HG02571 (cell line): Measurements from ENCODE around the gene KAT2B.

Source experiments
- ATAC-seq: cut with Tn5 transposase; IDR thresholded peaks from one replicate; pipeline ENCODE4 v1.9.1; 2021; ENCODE audit warnings: mild to moderate bottlenecking, moderate library complexity; ENCODE audit not compliant: unreplicated experiment

Gene KAT2B

DNA sequence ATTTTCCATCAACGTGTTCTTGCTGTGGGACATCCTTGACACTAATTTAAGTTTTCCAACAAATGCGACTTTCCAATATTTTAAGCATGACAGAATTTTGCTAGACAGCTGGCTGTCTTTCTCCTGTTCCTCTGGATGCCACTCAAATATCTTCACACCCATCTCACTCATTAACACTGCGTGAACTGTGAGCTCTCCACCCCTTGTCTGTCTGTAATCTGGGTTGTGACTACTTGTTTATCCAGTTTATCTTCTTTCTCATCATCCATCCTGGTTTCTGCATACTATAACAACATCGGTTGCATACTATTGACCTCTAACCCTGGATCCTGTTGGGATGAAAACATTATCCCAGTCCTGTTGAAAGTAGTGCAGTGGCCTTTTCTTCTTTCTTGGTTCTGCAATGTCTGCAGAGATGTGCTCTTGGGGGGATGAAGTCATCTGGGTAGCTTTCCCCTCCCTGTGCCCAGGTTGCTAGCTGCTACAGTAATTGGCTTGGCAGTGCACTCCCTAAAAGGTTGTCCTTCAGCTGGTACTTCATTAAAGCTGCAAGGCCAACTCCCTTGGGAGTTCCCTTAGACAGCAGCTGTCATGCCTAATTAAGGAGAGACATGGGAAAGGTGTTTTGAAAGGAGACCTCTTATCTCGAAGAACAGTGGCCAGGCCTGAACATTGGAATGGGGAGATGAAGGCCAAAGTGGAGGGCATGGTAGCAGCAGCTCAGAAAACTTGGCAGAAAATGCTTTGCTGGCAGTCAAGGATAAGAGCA lies 24.7 kb downstream of the KAT2B start:
- no peak for ATAC-seq

- ATAC-seq: no peak
Observed at GRCh38 chr3:20066079-20066478, 25.8 kb downstream of the KAT2B start.

- no peak for ATAC-seq
Observed at GRCh38 chr3:20066850-20067617, 26.8 kb downstream of the KAT2B start.

- no peak for ATAC-seq
Observed at GRCh38 chr3:20068512-20069177, 28.4 kb downstream of the KAT2B start.

GRCh38 chr3:20069178-20069532 lies 28.9 kb downstream of the KAT2B start:
- no peak for ATAC-seq

GRCh38 chr3:20071175-20071574 lies 30.9 kb downstream of the KAT2B start:
- ATAC-seq: no peak

- no peak for ATAC-seq
Observed at GRCh38 chr3:20072422-20072821, 32.2 kb downstream of the KAT2B start.

GRCh38 chr3:20073068-20073467 lies 32.8 kb downstream of the KAT2B start:
- ATAC-seq: no peak

DNA sequence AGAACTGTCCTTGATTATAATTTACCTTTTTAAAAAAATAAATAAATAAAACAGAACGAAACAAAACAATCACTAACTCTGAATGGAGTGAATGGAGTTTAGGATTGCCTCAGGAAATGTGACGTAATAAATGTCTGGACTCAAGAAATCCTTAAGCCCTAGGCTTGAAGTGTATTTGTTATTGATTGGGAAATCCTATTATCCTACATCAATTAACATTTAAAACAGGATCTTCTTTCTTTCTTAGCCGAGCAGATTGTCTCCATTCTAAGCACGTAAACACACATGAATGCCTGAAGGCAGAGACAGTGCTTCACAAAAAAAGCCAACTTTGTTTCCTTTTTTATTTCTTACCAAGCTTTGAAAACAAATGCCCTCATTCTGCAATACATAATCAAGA lies 33.4 kb downstream of the KAT2B start:
- no peak for ATAC-seq

DNA sequence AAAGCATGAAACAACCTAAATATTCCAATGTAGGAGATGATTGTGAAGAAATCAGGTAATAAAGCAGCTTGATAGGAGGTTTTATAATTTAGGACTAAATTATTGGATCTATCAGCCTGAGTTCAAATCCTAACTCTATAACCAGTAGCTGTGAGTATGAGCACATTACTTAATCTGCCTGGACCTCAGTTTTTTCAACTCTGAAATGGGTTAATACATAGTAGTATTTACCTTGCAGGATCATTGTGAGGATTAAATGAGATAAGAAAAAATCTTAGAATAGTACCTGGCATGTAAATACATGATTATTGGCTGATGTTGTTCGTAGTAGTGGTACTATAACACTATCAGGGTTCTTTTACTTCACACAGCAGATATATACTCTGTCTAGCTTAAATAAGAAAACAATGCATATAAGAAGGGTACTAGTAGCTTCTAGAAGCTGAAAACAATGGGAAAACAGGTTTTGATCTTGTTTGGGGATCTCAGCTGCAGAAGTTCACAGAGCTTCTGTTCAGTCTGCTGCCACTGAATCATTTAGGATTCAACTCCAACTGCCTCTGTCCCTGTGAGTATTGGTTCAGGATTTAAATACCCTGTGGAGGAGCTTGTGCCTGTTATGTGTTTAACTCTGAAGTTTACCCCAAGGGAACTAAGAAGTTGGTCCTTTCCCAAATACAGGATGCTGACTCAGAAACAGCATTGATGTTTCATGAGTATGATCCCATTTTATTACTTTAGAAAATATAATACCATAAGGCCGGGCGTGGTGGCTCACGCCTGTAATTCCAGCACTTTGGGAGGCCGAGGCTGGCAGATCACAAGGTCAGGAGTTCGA lies 34.2 kb downstream of the KAT2B start:
- ATAC-seq: no peak

DNA sequence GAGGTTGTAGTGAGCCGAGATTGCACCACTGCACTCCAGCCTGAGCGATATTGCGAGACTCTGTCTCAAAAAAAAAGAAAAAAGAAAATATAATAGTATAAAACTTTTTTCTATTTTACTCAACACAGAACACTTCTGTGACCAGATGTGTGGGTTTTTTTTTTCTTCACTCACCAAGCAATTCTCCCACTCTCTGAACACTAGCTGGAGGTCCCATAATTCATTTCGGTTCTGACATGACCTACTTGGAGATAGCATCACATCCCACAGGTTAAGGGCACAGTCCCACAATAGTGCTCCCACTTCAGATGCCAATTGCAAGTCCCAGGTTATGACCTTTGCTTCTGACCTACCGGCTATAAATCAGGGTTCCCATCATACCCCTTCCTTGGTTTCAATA lies 35.0 kb downstream of the KAT2B start:
- no peak for ATAC-seq

DNA sequence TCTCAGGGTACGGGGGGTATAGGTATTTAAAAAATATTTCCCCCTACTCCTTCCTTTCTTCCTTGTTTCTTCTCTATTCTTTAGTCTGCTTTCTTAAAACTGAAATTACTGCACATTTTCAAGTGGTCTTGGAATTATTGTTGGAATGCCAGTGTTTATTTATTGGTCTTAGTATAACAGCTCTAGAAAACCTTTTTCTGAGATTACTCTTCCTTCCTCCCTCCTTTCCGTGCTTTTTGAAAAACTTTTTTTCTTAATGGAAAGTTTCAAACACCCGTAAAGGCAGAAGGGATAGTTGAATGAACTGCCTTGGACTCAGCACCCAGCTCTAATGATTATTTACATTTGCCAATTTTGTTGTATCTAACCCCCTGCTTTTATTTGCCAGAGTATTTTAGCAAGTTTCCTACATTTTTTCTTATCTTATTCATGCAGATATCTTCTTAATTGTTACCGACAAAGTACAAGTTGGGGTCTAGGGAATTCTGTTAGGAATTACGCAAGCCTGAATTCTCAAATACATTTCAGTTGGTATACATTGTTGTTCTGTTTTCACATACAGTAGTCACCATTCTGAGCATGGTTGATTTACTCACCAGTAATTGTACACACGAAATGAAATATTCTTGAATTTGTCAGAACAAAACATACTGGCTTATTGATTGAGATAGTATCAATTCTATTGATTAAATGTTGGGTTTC lies 36.2 kb downstream of the KAT2B start:
- no peak for ATAC-seq

DNA sequence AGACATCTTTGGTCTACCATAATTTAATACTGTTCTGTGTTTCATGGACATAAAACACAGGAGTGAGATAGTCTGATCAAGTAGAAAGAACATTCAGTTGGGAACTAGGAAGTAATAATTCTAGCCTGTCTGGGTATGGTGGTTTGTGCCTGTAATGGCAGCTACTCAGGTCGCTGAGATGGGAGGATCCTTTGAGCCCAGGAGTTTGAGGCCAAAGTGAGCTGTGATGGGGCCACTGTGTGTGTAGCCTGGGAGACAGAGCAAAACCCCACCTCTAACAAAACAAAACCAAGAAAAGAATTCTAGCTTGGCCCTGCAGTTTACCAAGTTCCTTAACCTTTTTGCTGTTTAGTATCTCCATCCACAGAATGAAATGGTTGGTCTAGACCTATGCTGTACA lies 36.8 kb downstream of the KAT2B start:
- ATAC-seq: no peak

- no peak for ATAC-seq
Observed at GRCh38 chr3:20078194-20078714, 38.0 kb downstream of the KAT2B start.

DNA sequence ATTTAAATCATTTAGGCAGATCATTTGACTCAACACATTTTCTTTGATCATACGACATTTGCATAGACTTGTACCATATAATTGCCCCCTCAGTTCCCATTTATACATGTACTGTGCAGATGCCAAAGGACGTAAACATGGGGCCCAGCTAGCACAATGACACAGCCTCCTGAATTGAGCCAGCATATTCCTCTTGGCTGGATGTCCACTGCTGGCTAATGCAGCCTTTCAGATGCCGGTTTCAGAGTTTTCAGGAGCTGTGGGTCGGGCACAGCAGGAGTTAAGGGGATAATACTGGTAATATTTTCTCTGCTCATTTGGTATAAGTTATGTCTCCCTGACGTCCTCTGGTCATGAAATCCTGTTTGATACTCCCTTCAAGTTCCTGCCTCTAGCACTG lies 39.4 kb downstream of the KAT2B start:
- no peak for ATAC-seq

GRCh38 chr3:20080956-20081554 lies 40.8 kb downstream of the KAT2B start:
- peak; percentile 84 for ATAC-seq

DNA sequence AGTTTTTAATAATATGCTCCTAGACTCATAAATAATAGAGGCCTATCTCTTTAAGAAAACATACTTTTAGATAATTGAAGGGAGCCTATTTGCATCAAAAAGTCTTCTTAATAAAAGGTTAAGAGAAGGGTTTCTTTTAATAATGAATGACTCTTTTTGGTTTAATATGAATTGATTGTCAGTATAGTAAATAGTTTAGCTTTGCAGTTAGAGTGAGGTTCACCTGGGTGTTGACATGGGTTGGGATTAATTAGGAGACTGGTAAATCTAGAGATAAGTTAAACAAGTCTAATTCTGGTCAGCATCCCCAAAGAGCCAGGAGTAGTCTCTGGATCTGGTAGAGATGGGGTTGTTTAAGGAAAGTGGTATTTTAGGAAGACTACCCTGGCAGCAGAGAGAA lies 43.0 kb downstream of the KAT2B start:
- ATAC-seq: no peak

GRCh38 chr3:20083953-20084352 lies 43.7 kb downstream of the KAT2B start:
- no peak for ATAC-seq

- no peak for ATAC-seq
Observed at GRCh38 chr3:20091331-20092047, 51.2 kb downstream of the KAT2B start.
